WTC11 (cell line): Measurements from ENCODE around the gene SYT13. TPM values are rescaled to one million over a fixed set of nuclear protein-coding genes. Genes with fewer than 3 reads are reported as not detected.

Source experiments
- ATAC-seq: fragments of 200-7000 bp; cut with Tn5 transposase; 2 replicates; pipeline ENCODE4 v1.10.0; 2021; ENCODE audit warnings: mild to moderate bottlenecking, moderate library complexity
- CTCF ChIA-PET: fragments of 300-600 bp; sonication (Branson Sonifier 250); formaldehyde crosslinking; loops from one replicate; lab custom pipeline; 2021; ENCODE audit warnings: antibody characterized with exemption; lab: Charles Lee
- POLR2A ChIA-PET: fragments of 350-600 bp; sonication (Branson Sonifier 250); formaldehyde crosslinking; loops from one replicate; lab custom pipeline; 2021; ENCODE audit warnings: antibody characterized with exemption; lab: Charles Lee
- DNase-seq: peaks from one replicate; pipeline ENCODE4 v3.0.0; 2021; ENCODE audit warnings: low spot score
- H3K27ac Mint-ChIP-seq: 2 replicates; pipeline ENCODE4 v1.8.0; 2021; ENCODE audit warnings: mixed read lengths
- H3K27me3 Mint-ChIP-seq: 2 replicates; pipeline ENCODE4 v1.8.0; 2021; ENCODE audit warnings: low read depth, mild to moderate bottlenecking, moderate library complexity, mixed read lengths
- H3K36me3 Mint-ChIP-seq: 2 replicates; pipeline ENCODE4 v1.8.0; 2021; ENCODE audit warnings: mixed read lengths
- H3K4me1 Mint-ChIP-seq: 2 replicates; pipeline ENCODE4 v1.8.0; 2022; ENCODE audit warnings: mixed read lengths
- H3K4me3 Mint-ChIP-seq: 2 replicates; pipeline ENCODE4 v1.8.0; 2021; ENCODE audit warnings: mild to moderate bottlenecking, moderate library complexity, mixed read lengths
- H3K9me3 Mint-ChIP-seq: 2 replicates; pipeline ENCODE4 v1.8.0; 2021; ENCODE audit warnings: mixed read lengths
- FOXP4 ChIP-seq: sonication (generic); formaldehyde crosslinking; IDR thresholded peaks from 2 replicates; pipeline ENCODE4 v1.8.0; 2022; ENCODE audit warnings: mild to moderate bottlenecking, missing genetic modification reagents
- GABPB1 ChIP-seq: sonication (generic); formaldehyde crosslinking; IDR thresholded peaks from 2 replicates; pipeline ENCODE4 v1.8.1; 2023; ENCODE audit warnings: mild to moderate bottlenecking, missing genetic modification reagents
- IRF2 ChIP-seq: sonication (generic); formaldehyde crosslinking; IDR thresholded peaks from 2 replicates; pipeline ENCODE4 v1.8.0; 2022; ENCODE audit warnings: low read depth, missing genetic modification reagents, borderline replicate concordance
- JUN ChIP-seq: sonication (generic); formaldehyde crosslinking; IDR thresholded peaks from 2 replicates; pipeline ENCODE4 v1.8.0; 2023; ENCODE audit warnings: mild to moderate bottlenecking, missing genetic modification reagents
- KAT7 ChIP-seq: sonication (generic); formaldehyde crosslinking; IDR thresholded peaks from 2 replicates; pipeline ENCODE4 v1.8.1; 2023; ENCODE audit warnings: missing genetic modification reagents, mild to moderate bottlenecking, borderline replicate concordance
- NFATC4 ChIP-seq: fragments of 250-450 bp; sonication (Bioruptor Pico); IDR thresholded peaks from 2 replicates; pipeline ENCODE4 v1.9.0; 2021; ENCODE audit warnings: mild to moderate bottlenecking
- NR2C2 ChIP-seq: sonication (generic); formaldehyde crosslinking; IDR thresholded peaks from 2 replicates; pipeline ENCODE4 v1.8.0; 2022; ENCODE audit warnings: mild to moderate bottlenecking, missing genetic modification reagents
- TCF7 ChIP-seq: sonication (generic); formaldehyde crosslinking; IDR thresholded peaks from 2 replicates; pipeline ENCODE4 v1.8.0; 2022; ENCODE audit warnings: mild to moderate bottlenecking, low read depth, missing genetic modification reagents, moderate library complexity
- TEAD1 ChIP-seq: sonication (generic); formaldehyde crosslinking; IDR thresholded peaks from 2 replicates; pipeline ENCODE4 v1.8.0; 2022; ENCODE audit warnings: mild to moderate bottlenecking, missing genetic modification reagents
- TEAD4 ChIP-seq: sonication (generic); formaldehyde crosslinking; IDR thresholded peaks from 2 replicates; pipeline ENCODE4 v1.8.0; 2022; ENCODE audit warnings: mild to moderate bottlenecking, missing genetic modification reagents
- ZNF121 ChIP-seq: sonication (generic); formaldehyde crosslinking; IDR thresholded peaks from 2 replicates; pipeline ENCODE4 v1.8.0; 2023; ENCODE audit warnings: missing genetic modification reagents
- total RNA-seq: library from RNA; stranded (reverse); gene quantifications from 3 replicates; pipeline ENCODE4 v1.2.3, GENCODE V29; 2021
- TF ChIP-seq, protein P1 (sequence below): sonication (generic); formaldehyde crosslinking; IDR thresholded peaks from 2 replicates; pipeline ENCODE4 v1.8.0; 2022; ENCODE audit warnings: mild to moderate bottlenecking, missing genetic modification reagents
- TF ChIP-seq, protein P2 (sequence below): sonication (generic); formaldehyde crosslinking; IDR thresholded peaks from 2 replicates; pipeline ENCODE4 v1.8.1; 2023; ENCODE audit warnings: mild to moderate bottlenecking, missing genetic modification reagents, moderate library complexity
- TF ChIP-seq, protein P3 (sequence below): fragments of 250-450 bp; sonication (Bioruptor Pico); IDR thresholded peaks from 2 replicates; pipeline ENCODE4 v1.9.0; 2021; ENCODE audit warnings: mild to moderate bottlenecking
- TF ChIP-seq, protein P4 (sequence below): fragments of 250-450 bp; sonication (Bioruptor Pico); IDR thresholded peaks from 2 replicates; pipeline ENCODE4 v1.9.0; 2021; ENCODE audit warnings: mild to moderate bottlenecking, borderline replicate concordance

The SYT13 gene
- total RNA-seq, 1 experiment from 2014 or later: 10.8 TPM

GRCh38 chr11:45265969-45266675, 20.0 kb downstream of the SYT13 start:
- ChIA-PET POLR2A (no interaction called here), CTCF (interaction anchor here (0.9 to 4.5 kb wide), 5 partner anchors 13 to 83 kb away, joined by 3 to 28 read pairs (median 4); partner anchors contain the start of gene SYT13)
- H3K36me3 Mint-ChIP-seq: no peaks in the 10 kb centered on the region
- TF ChIP-seq NR2C2 (CRISPR knock-in tag) (no peak), GABPB1 (CRISPR knock-in tag) (no peak), TCF7 (CRISPR knock-in tag) (no peak), JUN (CRISPR knock-in tag) (no peak), NFATC4 (CRISPR knock-in tag) (no peak), TEAD1 (no peak), IRF2 (CRISPR knock-in tag) (no peak), TEAD4 (no peak), FOXP4 (CRISPR knock-in tag) (no peak)
- TF ChIP-seq, protein P1, sequence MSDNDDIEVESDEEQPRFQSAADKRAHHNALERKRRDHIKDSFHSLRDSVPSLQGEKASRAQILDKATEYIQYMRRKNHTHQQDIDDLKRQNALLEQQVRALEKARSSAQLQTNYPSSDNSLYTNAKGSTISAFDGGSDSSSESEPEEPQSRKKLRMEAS: no peak
- TF ChIP-seq, protein P2, sequence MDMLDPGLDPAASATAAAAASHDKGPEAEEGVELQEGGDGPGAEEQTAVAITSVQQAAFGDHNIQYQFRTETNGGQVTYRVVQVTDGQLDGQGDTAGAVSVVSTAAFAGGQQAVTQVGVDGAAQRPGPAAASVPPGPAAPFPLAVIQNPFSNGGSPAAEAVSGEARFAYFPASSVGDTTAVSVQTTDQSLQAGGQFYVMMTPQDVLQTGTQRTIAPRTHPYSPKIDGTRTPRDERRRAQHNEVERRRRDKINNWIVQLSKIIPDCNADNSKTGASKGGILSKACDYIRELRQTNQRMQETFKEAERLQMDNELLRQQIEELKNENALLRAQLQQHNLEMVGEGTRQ: no peak
- TF ChIP-seq, protein P3, sequence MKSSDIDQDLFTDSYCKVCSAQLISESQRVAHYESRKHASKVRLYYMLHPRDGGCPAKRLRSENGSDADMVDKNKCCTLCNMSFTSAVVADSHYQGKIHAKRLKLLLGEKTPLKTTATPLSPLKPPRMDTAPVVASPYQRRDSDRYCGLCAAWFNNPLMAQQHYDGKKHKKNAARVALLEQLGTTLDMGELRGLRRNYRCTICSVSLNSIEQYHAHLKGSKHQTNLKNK (CRISPR knock-in tag): no peak
- H3K27me3 Mint-ChIP-seq: peaks cover 16% of the 10 kb centered on the region
- H3K4me1 Mint-ChIP-seq: peaks cover under 1% of the 10 kb centered on the region; the same call in 1 of the 2 replicates
- no peak overlapping the region for H3K27ac Mint-ChIP-seq
- H3K9me3 Mint-ChIP-seq: no peaks in the 10 kb centered on the region
- ATAC-seq (no peak), DNase-seq (no peak)
- H3K4me3 Mint-ChIP-seq: no peak overlapping the region

DNA sequence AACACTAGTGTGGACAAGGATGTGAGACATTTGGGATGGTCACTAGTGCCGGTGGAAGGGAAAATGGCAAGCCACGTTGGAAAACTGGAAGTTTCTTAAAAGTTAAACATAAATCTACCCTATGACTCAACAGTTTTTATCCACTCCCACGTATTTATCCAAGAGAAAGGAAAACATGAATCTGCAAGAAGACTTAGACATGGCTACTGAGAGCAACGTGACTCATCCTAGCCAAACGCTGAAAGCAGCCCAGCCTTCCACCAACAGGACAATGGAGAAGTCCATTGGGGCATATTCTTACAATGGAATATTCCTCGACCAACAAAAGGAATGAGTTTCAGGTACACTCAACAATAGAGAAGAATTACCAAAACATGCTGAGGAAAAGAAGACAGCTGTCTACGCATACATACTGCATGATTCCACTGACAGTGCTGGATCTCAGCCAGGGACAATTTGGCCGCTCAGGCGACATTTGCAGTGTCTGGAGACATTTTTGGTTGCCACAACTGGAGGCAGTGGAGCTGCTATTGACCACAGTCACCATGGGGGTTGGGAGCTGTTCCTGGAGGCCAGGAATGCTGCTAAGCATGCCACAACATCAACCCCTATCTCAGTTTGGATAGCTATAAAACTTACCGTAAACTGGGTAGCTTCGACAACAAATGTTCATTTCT, 21.2 kb downstream of the SYT13 start:
- ChIA-PET CTCF (interaction anchor here (0.9 to 4.5 kb wide), 3 partner anchors 12 to 154 kb away, joined by 3 to 28 read pairs (median 7); partner anchors contain the start of gene SYT13), POLR2A (no interaction called here)
- H3K4me1 Mint-ChIP-seq: peaks cover 11% of the 10 kb centered on the region
- no peak overlapping the region for H3K4me3 Mint-ChIP-seq
- DNase-seq (no peak), ATAC-seq (no peak)
- H3K36me3 Mint-ChIP-seq: no peaks in the 10 kb centered on the region
- H3K27ac Mint-ChIP-seq: no peak overlapping the region
- H3K27me3 Mint-ChIP-seq: peaks cover 16% of the 10 kb centered on the region
- no peaks in the 10 kb centered on the region for H3K9me3 Mint-ChIP-seq
- TF ChIP-seq NR2C2 (CRISPR knock-in tag) (no peak), KAT7 (CRISPR knock-in tag) (no peak), ZNF121 (CRISPR knock-in tag) (no peak)
- TF ChIP-seq, protein P4, sequence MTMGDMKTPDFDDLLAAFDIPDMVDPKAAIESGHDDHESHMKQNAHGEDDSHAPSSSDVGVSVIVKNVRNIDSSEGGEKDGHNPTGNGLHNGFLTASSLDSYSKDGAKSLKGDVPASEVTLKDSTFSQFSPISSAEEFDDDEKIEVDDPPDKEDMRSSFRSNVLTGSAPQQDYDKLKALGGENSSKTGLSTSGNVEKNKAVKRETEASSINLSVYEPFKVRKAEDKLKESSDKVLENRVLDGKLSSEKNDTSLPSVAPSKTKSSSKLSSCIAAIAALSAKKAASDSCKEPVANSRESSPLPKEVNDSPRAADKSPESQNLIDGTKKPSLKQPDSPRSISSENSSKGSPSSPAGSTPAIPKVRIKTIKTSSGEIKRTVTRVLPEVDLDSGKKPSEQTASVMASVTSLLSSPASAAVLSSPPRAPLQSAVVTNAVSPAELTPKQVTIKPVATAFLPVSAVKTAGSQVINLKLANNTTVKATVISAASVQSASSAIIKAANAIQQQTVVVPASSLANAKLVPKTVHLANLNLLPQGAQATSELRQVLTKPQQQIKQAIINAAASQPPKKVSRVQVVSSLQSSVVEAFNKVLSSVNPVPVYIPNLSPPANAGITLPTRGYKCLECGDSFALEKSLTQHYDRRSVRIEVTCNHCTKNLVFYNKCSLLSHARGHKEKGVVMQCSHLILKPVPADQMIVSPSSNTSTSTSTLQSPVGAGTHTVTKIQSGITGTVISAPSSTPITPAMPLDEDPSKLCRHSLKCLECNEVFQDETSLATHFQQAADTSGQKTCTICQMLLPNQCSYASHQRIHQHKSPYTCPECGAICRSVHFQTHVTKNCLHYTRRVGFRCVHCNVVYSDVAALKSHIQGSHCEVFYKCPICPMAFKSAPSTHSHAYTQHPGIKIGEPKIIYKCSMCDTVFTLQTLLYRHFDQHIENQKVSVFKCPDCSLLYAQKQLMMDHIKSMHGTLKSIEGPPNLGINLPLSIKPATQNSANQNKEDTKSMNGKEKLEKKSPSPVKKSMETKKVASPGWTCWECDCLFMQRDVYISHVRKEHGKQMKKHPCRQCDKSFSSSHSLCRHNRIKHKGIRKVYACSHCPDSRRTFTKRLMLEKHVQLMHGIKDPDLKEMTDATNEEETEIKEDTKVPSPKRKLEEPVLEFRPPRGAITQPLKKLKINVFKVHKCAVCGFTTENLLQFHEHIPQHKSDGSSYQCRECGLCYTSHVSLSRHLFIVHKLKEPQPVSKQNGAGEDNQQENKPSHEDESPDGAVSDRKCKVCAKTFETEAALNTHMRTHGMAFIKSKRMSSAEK (CRISPR knock-in tag): no peak
